GM23338 (cell line): ENCODE measurements around the gene PGBD5. TPM values are rescaled to one million over a fixed set of nuclear protein-coding genes. Genes with fewer than 3 reads are reported as not detected.

Experiments
- ATAC-seq: fragments of 200-7000 bp; cut with Tn5 transposase; 3 replicates; pipeline ENCODE4 v1.9.1; 2020
- DNase-seq: peaks from one replicate; pipeline ENCODE4 v3.0.0-alpha.2; 2015; ENCODE audit warnings: low spot score
- H2AFZ ChIP-seq: fragments of 200-600 bp; sonication (generic); 2 replicates; pipeline ENCODE4 v1.8.0; 2016; ENCODE audit warnings: antibody characterized with exemption, mild to moderate bottlenecking, moderate library complexity
- H3F3A ChIP-seq: fragments of 200-600 bp; sonication (generic); replicated peaks from 2 replicates; pipeline ENCODE4 v1.8.0; 2017; ENCODE audit warnings: antibody characterized with exemption, mixed run types, low read depth
- H3K27ac ChIP-seq: fragments of 200-600 bp; sonication (generic); 2 replicates; pipeline ENCODE4 v1.6.1; 2016; ENCODE audit warnings: low read depth
- H3K27me3 ChIP-seq: fragments of 200-600 bp; sonication (generic); 2 replicates; pipeline ENCODE4 v1.8.0; 2016; ENCODE audit warnings: mild to moderate bottlenecking, mixed run types, moderate library complexity; ENCODE audit not compliant: insufficient read depth
- H3K36me3 ChIP-seq: fragments of 200-600 bp; sonication (generic); 2 replicates; pipeline ENCODE4 v1.8.0; 2016; ENCODE audit warnings: mild to moderate bottlenecking; ENCODE audit not compliant: insufficient read depth
- H3K4me1 ChIP-seq: fragments of 200-600 bp; sonication (generic); 2 replicates; pipeline ENCODE4 v1.8.0; 2016; ENCODE audit warnings: mild to moderate bottlenecking, moderate library complexity; ENCODE audit not compliant: insufficient read depth
- H3K4me2 ChIP-seq: fragments of 200-600 bp; sonication (generic); 2 replicates; pipeline ENCODE4 v1.7.1; 2017; ENCODE audit warnings: mixed run types
- H3K4me3 ChIP-seq: fragments of 200-600 bp; sonication (generic); 2 replicates; pipeline ENCODE4 v1.6.1; 2016; ENCODE audit warnings: mixed run types
- H3K79me2 ChIP-seq: fragments of 200-600 bp; sonication (generic); replicated peaks from 2 replicates; pipeline ENCODE4 v1.8.0; 2017; ENCODE audit warnings: mild to moderate bottlenecking; ENCODE audit not compliant: insufficient read depth
- H3K9me2 ChIP-seq: fragments of 200-600 bp; sonication (generic); 2 replicates; pipeline ENCODE4 v1.8.0; 2017; ENCODE audit not compliant: insufficient read depth
- H4K20me1 ChIP-seq: fragments of 200-600 bp; sonication (generic); replicated peaks from 2 replicates; pipeline ENCODE4 v1.8.0; 2017; ENCODE audit warnings: mild to moderate bottlenecking; ENCODE audit not compliant: insufficient read depth
- H3K27ac Mint-ChIP-seq: 2 replicates; pipeline ENCODE4 v1.8.0; 2020; ENCODE audit warnings: inconsistent platforms, mild to moderate bottlenecking, moderate library complexity, mixed read lengths
- H3K27me3 Mint-ChIP-seq: 3 replicates; pipeline ENCODE4 v1.8.0; 2022; ENCODE audit warnings: low read depth, mild to moderate bottlenecking, moderate library complexity, mixed read lengths, inconsistent platforms; ENCODE audit not compliant: insufficient read depth, poor library complexity
- H3K36me3 Mint-ChIP-seq: 3 replicates; pipeline ENCODE4 v1.8.0; 2021; ENCODE audit warnings: low read depth, mild to moderate bottlenecking, inconsistent platforms, moderate library complexity, mixed read lengths
- H3K4me1 Mint-ChIP-seq: 3 replicates; pipeline ENCODE4 v1.8.0; 2020; ENCODE audit warnings: mild to moderate bottlenecking, inconsistent platforms, mixed read lengths
- H3K4me3 Mint-ChIP-seq: 3 replicates; pipeline ENCODE4 v1.8.0; 2021; ENCODE audit warnings: moderate library complexity, mild to moderate bottlenecking, inconsistent platforms, mixed read lengths
- H3K9me3 Mint-ChIP-seq: 3 replicates; pipeline ENCODE4 v1.8.0; 2020; ENCODE audit warnings: moderate library complexity, mild to moderate bottlenecking, inconsistent platforms, mixed read lengths
- CREB1 ChIP-seq: fragments of 250-450 bp; sonication (Bioruptor Pico); IDR thresholded peaks from 2 replicates; pipeline ENCODE4 v1.5.0; 2020; ENCODE audit warnings: low read depth, mild to moderate bottlenecking, moderate library complexity
- CTCF ChIP-seq, 2 experiments: fragments of 200-600 bp in 1 of 2; sonication (generic) in 1 of 2; conservative IDR thresholded peaks; 2 replicates each; pipeline versions ENCODE4 v1.5.1 to v1.6.1; 2016 to 2017; ENCODE audit warnings: antibody characterized with exemption in 2 of 2, low read depth in 2 of 2, mild to moderate bottlenecking in 2 of 2, moderate library complexity in 1 of 2
- ETS1 ChIP-seq: IDR thresholded peaks from 2 replicates; pipeline ENCODE4 v1.6.1; 2016; ENCODE audit warnings: antibody characterized with exemption
- EZH2 ChIP-seq: fragments of 200-600 bp; sonication (generic); IDR thresholded peaks from one replicate; pipeline ENCODE4 v1.8.0; 2017; ENCODE audit warnings: antibody characterized with exemption, mild to moderate bottlenecking, low read depth; ENCODE audit not compliant: unreplicated experiment
- EZH2phosphoT487 ChIP-seq: fragments of 200-600 bp; sonication (generic); IDR thresholded peaks from one replicate; pipeline ENCODE4 v1.8.1; 2018; ENCODE audit warnings: antibody characterized with exemption; ENCODE audit not compliant: unreplicated experiment
- JUNB ChIP-seq: IDR thresholded peaks from one replicate; pipeline ENCODE4 v1.6.1; 2016; ENCODE audit warnings: antibody characterized with exemption; ENCODE audit not compliant: unreplicated experiment
- NANOG ChIP-seq: IDR thresholded peaks from 2 replicates; pipeline ENCODE4 v1.6.1; 2016; ENCODE audit warnings: antibody characterized with exemption, borderline replicate concordance
- POLR2AphosphoS5 ChIP-seq: IDR thresholded peaks from 2 replicates; pipeline ENCODE4 v1.6.1; 2016; ENCODE audit warnings: antibody characterized with exemption, low read depth
- REST ChIP-seq: IDR thresholded peaks from one replicate; pipeline ENCODE4 v1.6.1; 2018; ENCODE audit warnings: antibody characterized with exemption; ENCODE audit not compliant: unreplicated experiment
- STAT1 ChIP-seq: IDR thresholded peaks from one replicate; pipeline ENCODE4 v1.6.1; 2016; ENCODE audit warnings: antibody characterized with exemption; ENCODE audit not compliant: unreplicated experiment
- ZNF114 ChIP-seq: fragments of 250-450 bp; sonication (Bioruptor Pico); IDR thresholded peaks from 2 replicates; pipeline ENCODE4 v1.5.0; 2020; ENCODE audit warnings: mild to moderate bottlenecking, moderate library complexity
- ZNF331 ChIP-seq: fragments of 250-450 bp; sonication (Bioruptor Pico); IDR thresholded peaks from 2 replicates; pipeline ENCODE4 v1.5.0; 2020; ENCODE audit warnings: low read depth, mild to moderate bottlenecking, moderate library complexity
- polyA plus RNA-seq: library from polyadenylated mRNA; unstranded; fragments of >200 nt; fragmentation: Nextera tagmentation; extraction: Ambion mirVana; gene quantifications from 2 replicates; pipeline ENCODE4 v1.2.1, GENCODE V29; 2016
- total RNA-seq: library from RNA; depleted of rRNA; stranded (reverse); fragments of >200 nt; shearing (Covaris generic); gene quantifications from 2 replicates; pipeline ENCODE4 v1.2.3, GENCODE V29; 2014
- TF ChIP-seq, protein P1 (sequence below): fragments of 250-450 bp; sonication (Bioruptor Pico); IDR thresholded peaks from 2 replicates; pipeline ENCODE4 v1.5.0; 2020; ENCODE audit warnings: mild to moderate bottlenecking, moderate library complexity

PGBD5 gene
- total and polyA plus RNA-seq, 2 experiments from 2014 or later = 3.4 to 16.6 TPM

DNA sequence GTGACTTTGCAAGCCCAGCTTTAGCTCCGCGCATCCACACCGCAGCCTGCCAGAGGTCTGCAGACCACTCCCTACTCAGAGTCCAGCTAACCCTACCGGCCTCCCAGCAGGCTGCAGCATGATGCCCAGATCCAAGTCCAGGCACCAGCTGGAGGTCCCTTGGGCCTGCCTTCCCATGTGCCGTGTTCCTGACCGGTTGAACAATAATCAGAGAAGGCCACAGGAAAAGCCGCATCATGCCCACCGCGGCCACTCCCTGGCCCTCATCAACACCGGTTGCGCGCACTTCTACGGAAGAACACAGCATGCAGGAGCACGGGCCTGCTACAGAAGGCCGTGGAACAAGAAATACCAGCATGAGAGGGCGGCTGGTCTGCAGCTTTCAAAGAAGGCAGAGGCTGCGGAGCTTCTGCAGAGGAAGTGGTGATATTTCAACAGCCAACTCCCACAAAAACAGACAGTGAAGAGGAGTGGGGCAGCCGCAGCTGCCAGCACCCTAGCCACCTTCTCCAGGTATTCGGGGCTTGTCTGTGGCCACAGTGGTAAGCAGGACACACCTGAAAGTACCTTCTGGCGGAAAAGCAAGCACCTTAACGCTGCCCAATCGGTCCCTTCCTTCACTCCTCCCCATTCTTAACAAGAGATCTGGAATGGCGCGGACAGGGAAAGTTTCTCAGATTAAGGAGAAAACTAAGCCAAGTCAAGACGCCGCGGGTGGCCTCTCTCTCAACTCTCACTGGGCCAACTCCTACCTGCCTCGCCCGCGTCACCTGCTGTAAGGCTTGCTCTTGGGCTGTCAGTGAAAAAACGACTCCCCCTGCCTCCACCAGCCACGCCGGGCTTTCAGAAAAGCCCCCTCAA lies 1.5 kb downstream of the PGBD5 start:
- Mint-ChIP-seq H3K27me3 (peaks cover 29% of the 10 kb centered on the region), H3K4me3 (peak overlapping the region; percentile 89), H3K4me1 (peaks cover 66% of the 10 kb centered on the region), H3K27ac (no peak overlapping the region), H3K9me3 (peaks cover 7% of the 10 kb centered on the region; the same call in 2 of the 3 replicates), H3K36me3 (peaks cover 26% of the 10 kb centered on the region)
- DNase-seq = peak; percentile 74
- H4K20me1 ChIP-seq = peaks cover 21% of the 10 kb centered on the region
- ATAC-seq = peak; percentile 8
- peaks cover 58% of the 10 kb centered on the region for H3K79me2 ChIP-seq
- H3K4me2 ChIP-seq = peak overlapping the region; percentile 94
- peak overlapping the region; percentile 68 for H3K4me3 ChIP-seq
- H3K27me3 ChIP-seq = peaks cover 20% of the 10 kb centered on the region
- H3F3A ChIP-seq = peaks cover 2% of the 10 kb centered on the region; the same call in 1 of the 2 replicates
- TF ChIP-seq POLR2AphosphoS5 (no peak), JUNB (no peak), ZNF114 (CRISPR knock-in tag) (no peak), EZH2phosphoT487 (no peak), ETS1 (no peak), ZNF331 (no peak), STAT1 (no peak), REST (no peak), EZH2 (no peak), CTCF (conservative IDR thresholded peaks at IDR 0.05; ENCODE audit: low read depth in 2 of 2) (no peak), CREB1 (CRISPR knock-in tag) (no peak), NANOG (no peak)
- TF ChIP-seq, protein P1, sequence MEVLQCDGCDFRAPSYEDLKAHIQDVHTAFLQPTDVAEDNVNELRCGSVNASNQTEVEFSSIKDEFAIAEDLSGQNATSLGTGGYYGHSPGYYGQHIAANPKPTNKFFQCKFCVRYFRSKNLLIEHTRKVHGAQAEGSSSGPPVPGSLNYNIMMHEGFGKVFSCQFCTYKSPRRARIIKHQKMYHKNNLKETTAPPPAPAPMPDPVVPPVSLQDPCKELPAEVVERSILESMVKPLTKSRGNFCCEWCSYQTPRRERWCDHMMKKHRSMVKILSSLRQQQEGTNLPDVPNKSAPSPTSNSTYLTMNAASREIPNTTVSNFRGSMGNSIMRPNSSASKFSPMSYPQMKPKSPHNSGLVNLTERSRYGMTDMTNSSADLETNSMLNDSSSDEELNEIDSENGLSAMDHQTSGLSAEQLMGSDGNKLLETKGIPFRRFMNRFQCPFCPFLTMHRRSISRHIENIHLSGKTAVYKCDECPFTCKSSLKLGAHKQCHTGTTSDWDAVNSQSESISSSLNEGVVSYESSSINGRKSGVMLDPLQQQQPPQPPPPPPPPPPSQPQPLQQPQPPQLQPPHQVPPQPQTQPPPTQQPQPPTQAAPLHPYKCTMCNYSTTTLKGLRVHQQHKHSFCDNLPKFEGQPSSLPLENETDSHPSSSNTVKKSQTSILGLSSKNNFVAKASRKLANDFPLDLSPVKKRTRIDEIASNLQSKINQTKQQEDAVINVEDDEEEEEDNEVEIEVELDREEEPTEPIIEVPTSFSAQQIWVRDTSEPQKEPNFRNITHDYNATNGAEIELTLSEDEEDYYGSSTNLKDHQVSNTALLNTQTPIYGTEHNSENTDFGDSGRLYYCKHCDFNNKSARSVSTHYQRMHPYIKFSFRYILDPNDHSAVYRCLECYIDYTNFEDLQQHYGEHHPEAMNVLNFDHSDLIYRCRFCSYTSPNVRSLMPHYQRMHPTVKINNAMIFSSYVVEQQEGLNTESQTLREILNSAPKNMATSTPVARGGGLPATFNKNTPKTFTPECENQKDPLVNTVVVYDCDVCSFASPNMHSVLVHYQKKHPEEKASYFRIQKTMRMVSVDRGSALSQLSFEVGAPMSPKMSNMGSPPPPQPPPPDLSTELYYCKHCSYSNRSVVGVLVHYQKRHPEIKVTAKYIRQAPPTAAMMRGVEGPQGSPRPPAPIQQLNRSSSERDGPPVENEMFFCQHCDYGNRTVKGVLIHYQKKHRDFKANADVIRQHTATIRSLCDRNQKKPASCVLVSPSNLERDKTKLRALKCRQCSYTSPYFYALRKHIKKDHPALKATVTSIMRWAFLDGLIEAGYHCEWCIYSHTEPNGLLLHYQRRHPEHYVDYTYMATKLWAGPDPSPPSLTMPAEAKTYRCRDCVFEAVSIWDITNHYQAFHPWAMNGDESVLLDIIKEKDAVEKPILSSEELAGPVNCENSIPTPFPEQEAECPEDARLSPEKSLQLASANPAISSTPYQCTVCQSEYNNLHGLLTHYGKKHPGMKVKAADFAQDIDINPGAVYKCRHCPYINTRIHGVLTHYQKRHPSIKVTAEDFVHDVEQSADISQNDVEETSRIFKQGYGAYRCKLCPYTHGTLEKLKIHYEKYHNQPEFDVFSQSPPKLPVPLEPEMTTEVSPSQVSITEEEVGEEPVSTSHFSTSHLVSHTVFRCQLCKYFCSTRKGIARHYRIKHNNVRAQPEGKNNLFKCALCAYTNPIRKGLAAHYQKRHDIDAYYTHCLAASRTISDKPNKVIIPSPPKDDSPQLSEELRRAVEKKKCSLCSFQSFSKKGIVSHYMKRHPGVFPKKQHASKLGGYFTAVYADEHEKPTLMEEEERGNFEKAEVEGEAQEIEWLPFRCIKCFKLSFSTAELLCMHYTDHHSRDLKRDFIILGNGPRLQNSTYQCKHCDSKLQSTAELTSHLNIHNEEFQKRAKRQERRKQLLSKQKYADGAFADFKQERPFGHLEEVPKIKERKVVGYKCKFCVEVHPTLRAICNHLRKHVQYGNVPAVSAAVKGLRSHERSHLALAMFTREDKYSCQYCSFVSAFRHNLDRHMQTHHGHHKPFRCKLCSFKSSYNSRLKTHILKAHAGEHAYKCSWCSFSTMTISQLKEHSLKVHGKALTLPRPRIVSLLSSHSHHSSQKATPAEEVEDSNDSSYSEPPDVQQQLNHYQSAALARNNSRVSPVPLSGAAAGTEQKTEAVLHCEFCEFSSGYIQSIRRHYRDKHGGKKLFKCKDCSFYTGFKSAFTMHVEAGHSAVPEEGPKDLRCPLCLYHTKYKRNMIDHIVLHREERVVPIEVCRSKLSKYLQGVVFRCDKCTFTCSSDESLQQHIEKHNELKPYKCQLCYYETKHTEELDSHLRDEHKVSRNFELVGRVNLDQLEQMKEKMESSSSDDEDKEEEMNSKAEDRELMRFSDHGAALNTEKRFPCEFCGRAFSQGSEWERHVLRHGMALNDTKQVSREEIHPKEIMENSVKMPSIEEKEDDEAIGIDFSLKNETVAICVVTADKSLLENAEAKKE (CRISPR knock-in tag) = no peak
- H3K27ac ChIP-seq = no peak overlapping the region
- H3K4me1 ChIP-seq = peaks cover 52% of the 10 kb centered on the region
- H2AFZ ChIP-seq = no peak overlapping the region
- no peaks in the 10 kb centered on the region for H3K9me2 ChIP-seq
- H3K36me3 ChIP-seq = 0 out of 2 replicates have a peak, but pooled peaks cover 3% of the 10 kb centered on the region
